ENCODE measurements around the gene ZFHX2. TPM values are rescaled to one million over a fixed set of nuclear protein-coding genes. Genes with fewer than 3 reads are reported as not detected.
"Not testable (repeated sequence)": the region's sequence is repeated elsewhere in the genome, so short reads cannot be mapped to it uniquely, and the experiment has no call there.

Gene ZFHX2
- polyA plus RNA-seq (ENCODE audit: insufficient read length): 3.1 TPM

DNA sequence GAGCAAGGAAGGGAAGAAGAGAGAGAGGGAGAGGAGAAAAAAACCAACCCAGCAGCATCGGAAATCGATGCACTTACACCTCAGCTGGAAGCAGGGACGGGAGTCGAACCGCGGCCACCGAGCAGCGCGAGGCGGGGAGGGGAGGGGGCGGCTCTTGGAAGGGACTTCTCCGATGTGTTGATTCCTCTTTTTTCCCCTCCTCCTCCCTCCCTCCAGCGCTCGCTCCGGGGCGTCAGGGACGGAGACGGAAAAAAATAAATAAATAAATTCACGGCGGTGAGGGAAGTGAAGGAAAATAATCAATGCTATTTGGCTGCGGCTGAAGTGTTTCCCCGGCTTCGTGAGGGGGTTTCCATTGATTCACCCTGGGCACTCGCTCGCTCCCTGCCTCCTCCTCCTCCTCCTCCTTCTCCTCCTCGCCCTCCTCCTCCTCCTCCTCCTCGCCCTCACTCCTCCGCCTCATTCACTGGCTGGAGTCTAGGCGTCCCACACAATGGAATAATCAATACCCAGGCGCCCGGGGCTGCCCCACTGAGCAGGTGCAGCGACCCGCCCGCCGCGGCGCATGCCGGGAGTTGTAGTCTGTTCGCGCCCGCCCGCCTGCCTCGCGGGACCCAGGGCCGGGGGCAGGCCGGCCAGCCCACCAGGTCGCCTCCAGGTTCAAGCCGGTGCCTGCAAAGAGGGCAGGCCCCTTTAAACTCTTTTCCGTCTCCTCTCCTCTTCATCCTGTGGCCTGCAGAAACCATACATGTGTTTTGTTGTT is at the start of gene ZFHX2:
Gene ZFHX2 (minus strand): TSS at position 500 of the 763 bp plus-strand sequence. CDS start 16,440 bp downstream, outside the sequence.
- peak; percentile 63 for DNase-seq

DNA sequence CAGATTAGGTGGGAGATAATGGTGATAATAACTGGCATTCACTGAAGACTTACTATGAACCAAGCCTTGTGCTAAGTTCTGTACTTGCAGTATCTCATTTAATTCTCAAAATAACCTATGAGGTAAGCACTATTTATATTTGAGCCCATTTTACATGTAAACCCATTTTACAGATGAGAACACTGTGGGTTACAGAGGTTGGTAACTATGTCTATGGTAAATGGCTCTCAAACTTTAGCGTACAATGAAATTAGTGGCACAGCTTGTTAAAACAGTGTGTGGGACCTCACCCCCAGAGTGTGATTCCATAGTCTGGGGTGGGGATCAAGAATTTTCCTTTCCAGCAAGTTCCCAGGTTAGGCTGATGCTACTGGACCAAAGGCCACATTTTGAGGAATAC is 49.2 kb upstream of the ZFHX2 start:
- DNase-seq: no peak

DNA sequence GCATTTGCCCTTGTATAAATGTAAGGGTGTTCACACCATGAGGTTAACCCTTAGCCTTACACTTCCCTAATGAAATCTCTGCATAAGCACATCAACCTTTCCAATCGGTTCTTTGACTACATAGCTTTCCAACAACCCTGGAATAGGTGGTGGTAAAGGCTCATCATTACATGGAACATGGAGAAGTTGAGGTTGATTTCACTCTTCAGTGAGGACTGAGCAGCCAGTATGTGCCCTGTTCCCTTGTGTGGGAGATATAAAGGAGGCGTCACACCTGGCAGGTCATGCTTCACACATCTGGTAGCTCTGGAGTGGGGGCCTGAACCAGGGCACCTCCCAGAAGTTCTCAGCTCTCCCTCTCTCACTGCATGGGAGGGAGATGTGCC is 48.8 kb upstream of the ZFHX2 start:
- no peak for DNase-seq

DNA sequence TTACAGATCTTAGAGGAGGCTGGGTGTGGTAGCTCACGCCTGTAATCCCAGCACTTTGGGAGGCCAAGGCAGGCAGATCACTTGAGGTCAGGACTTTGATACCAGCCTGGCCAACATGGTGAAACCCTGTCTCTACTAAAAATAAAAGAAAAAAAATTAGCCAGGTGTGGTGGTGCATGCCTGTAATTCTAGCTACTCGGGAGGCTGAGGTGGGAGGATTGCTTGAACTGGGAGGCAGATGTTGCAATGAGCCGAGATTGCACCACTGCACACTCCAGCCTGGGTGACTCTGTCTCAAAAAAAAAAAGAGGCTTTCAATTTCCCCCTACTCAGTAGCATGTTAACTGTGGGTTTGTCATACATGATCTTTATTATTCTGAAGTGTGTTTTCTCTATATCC is 42.6 kb upstream of the ZFHX2 start:
- DNase-seq: not testable (repeated sequence)

DNA sequence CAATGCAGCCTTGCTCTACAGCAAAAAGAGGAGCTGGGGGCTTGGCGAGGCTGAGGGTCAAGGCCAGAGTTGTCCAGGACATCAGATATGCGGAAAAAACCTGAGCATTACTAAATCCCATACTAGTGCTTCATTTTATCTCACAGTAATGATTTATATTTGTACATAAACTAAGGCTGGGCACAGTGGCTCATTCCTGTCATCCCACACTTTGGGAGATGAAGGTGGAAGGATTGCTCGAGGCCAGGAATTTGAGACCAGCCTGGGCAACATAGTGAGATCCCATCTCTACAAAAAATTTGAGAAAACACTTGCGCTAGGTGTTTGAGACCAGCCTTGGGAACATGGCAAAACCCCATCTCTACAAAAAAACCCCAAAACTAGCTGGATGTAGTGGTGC is 38.6 kb upstream of the ZFHX2 start:
- no peak for DNase-seq

DNA sequence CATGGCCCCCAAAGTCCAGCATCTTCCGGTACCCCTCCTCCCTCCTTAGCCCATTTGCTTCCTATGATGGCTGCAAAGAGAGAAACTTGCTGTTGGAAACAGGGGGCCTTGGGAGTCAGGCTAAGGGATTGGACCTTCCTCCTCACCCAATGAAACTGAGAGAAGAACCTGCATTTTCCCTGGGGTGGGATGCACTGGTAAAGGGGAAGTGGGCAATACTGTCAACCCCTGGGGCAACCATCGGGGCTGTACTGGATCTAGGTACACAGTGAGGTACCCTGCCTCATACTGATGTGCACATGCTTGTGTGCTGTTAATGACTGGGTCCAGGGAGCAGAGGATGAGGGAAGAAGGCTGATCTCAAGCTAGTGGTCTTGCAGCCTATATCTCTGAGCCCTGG is 38.0 kb upstream of the ZFHX2 start:
- DNase-seq: no peak

DNA sequence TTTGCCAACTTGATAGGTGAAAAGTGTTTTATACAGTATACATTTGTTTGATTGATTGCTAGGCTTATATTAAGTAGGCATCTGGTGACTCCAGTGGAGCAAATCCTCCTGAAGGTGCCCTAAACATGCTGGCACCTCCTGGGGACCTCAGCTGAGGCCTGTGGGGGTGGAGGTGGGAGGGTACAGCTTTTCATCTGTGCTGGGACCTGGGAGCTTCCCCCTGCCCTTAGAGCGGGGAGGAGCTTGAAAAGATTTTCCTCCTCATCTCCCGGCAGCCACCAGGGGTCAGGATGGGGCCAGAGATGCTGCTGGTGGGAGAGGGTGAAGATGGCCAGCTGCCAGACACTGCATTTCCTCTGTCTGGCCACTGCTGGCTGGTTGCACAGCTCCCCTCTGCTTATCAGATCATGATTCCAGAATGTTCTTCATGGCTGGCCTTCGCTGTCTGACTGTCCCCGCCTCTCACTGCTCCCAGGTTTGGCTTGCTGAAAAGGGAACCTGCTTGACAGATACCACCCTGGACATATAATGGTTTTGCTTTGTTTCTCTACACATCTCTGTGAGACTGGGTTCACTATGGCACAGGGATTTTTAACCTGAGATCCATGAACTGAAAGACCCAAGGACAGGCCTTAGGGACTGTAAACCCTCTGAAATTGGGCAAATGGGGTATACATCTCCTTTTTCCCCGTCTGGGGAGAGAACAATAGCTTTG is 37.5 kb upstream of the ZFHX2 start:
- DNase-seq: peak; percentile 84

DNA sequence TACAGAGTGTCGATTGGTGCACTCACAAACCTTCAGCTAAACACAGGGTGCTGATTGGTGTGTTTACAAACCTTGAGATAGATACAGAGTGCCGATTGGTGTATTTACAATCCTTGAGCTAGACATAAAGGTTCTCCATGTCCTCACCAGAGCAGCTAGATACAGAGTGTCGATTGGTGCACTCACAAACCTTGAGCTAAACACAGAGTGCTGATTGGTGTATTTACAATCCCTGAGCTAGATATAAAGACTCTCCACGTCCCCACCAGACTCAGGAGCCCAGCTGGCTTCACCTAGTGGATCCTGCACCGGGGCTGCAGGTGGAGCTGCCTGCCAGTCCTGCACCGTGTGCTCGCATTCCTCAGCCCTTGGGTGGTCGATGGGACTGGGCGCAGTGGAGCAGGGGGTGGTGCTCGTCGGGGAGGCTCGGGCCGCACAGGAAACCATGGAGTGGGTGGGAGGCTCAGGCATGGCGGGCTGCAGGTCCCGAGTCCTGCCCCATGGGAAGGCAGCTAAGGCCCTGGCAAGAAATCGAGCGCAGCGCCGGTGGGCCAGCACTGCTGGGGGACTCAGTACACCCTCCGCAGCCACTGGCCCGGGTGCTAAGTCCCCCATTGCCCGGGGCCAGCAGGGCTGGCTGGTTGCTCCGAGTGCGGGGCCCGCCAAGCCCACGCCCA is 33.1 kb upstream of the ZFHX2 start:
- DNase-seq: not testable (repeated sequence)

DNA sequence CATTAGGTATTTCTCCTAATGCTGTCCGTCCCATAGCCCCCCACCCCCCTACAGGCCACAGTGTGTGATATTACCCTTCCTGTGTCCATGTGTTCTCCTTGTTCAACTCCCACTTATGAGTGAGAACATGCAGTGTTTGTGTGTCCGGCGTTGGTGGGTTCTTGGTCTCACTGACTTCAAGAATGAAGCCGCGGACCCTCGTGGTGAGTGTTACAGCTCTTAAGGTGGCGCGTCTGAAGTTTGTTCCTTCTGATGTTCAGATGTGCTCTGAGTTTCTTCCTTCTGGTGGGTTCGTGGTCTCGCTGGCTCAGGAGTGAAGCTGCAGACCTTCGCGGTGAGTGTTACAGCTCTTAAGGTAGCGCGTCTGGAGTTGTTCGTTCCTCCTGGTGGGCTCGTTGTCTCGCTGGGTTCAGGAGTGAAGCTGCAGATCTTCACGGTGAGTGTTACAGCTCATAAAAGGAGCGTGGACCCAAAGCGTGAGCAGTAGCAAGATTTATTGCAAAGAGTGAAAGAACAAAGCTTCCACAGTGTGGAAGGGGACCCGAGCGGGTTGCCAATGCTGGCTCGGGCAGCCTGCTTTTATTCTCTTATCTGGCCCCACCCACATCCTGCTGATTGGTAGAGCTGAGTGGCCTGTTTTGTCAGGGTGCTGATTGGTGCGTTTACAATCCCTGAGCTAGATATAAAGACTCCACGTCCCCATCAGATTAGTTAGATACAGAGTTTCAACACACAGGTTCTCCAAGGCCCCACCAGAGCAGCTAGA is 32.4 kb upstream of the ZFHX2 start:
- not testable (repeated sequence) for DNase-seq

DNA sequence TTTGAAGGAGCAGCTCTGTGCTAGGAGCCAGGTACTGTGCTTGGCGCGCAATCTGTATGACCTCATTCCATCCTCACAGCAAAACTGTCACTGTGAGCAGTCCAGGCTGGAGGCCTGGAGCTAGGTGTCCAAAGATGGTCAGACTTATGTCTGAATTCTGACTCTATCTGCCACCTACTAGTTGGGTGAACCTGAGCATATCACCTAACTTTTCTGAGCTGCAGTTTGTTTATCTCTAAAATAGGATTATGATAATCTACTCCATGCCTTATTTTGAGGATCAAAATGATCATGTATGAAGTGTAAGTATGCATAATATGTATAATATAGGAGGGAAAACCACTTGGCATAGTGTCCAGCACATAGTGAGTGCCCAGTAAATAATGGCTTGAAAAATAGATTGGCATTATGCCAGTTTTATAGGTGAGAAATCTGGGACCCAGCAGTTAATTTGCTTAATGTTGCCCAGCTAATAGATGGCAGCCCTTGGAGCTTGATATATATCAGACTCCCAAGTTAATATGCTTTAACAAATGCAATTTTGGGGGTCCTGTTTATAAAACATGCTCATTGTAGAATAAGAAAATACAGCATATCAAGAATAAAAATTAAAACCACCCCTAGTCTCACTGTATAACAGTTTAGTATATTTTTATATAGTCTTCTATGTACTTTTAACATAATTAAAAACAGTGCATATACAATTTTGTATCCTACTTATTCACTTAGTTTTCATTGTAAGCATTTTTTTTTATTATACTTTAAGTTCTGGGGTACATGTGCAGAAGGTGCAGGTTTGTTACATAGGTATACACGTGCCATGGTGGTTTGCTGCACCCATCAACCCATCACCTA is 31.6 kb upstream of the ZFHX2 start:
- DNase-seq: no peak

DNA sequence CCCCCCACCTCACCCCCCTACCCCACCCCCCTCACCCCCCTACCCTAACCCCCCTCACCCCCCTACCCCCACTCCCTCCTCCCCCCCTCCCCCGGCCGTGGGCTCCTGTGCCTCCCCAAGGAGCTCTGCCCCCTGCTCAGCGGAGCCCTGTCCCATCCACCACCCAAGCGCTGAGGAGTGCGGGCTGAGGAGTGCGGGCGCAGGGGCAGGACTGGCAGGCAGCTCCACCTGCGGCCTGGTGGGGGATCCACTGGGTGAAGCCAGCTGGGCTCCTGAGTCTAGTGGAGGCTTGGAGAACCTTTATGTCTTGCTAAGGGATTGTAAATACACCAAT is 29.4 kb upstream of the ZFHX2 start:
- DNase-seq: no peak

DNA sequence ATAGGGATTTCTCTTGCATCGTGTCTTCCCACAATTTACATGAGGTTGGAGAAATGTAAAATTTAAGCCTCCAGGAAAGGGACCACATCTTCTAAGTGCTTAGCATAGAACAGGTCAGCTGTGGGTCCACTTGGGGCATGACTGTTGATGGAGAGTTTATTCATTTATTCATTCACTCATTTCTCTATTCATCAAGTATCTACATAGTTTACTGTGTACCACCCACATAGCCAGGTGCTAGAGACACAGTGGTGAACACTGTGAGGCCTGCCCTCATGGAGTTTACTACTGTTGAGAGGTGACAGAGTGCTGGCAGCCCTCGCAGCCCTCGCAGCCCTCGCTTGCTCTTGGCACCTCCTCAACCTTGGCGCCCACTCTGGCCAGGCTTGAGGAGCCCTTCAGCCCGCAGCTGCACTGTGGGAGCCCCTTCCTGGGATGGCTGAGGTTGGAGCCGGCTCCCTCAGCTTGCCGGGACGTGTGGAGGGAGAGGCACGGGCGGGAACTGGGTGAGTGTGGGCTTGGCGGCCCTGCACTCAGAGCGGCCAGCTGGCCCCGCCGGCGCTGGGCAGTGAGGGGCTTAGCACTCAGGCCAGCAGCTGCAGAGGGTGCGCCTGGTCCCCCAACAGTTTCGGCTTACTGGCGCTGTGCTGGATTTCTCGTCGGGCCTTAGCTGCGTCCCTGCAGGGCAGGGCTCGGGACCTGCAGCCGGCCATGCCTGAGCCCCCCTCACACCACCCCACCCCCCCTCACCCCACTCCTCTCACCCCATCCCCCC is 28.8 kb upstream of the ZFHX2 start:
- no peak for DNase-seq

DNA sequence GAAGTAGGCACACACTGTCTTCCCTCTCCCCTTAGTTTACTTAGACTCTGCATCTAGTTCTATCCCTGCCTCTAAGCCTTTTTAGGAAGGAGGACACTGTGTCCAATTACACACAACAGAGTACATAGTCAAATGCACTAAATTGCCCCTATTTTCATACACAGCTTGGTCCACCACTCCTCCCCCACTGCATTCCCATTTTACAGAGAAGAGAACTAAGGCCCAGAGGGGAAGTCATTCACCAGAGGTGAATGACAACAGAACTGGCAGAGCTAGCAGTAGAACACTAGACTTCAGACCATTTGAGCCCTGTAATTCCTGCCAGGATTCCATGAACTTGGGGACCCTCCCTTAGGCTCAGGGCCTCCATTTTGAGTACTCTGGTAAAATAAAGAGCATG is 28.2 kb upstream of the ZFHX2 start:
- DNase-seq: no peak

DNA sequence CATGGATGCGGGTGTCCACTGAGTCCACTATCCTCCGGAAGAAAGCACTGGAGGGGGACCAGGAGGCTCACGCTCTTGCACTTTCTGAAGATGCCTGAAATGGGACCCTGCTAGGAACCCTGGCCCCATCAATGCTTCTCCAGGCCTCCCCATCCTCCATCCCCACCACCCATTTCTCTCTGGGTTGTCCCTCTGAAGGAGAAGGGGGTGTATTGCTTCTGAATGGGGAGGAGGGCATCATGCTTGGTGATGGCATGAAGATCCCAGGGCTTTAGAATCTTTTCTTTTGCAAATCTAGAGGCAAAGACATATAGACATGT is 27.7 kb upstream of the ZFHX2 start:
- no peak for DNase-seq

DNA sequence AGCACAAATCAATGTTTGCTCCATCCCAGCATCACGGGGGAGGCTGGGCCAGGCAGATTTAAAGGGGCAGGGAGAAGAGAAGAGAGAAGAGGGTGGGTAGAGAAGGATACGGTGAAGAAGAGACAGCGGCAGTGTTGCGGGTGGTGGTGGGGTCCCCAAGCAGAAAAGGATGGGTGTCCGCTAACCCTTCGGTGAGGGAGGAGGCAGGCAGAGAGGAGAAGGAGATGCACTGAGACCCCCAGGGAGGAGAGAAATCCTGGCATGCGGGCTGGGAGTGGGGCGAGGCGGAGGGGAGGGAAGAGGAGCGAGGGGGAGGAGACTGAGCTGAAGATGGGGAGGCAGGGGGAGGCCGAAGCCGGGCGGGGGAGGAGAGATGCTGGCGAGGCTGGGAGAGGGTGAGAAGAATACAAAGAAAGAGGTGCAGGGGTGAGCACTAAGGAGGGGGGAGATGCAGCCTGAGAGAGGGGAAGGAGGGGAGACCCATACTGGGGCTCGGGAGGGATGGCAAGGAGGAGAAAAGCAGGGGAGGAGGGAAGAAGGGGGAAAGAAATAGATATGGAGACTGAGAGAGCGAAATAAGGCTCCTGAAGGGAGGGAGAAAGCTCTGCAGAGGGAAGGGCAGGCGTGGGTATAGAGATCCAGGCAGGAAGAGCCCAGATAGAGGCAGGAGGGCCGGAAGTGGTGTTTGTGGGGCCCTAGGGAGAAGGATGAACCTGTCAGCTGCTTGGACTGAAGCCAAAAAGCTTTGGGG is 27.2 kb upstream of the ZFHX2 start, which contains the start of gene JPH4:
Gene JPH4 (minus strand): TSS at position 231 of the 751 bp plus-strand sequence. CDS start 1,337 bp downstream, outside the sequence.
- no peak for DNase-seq

DNA sequence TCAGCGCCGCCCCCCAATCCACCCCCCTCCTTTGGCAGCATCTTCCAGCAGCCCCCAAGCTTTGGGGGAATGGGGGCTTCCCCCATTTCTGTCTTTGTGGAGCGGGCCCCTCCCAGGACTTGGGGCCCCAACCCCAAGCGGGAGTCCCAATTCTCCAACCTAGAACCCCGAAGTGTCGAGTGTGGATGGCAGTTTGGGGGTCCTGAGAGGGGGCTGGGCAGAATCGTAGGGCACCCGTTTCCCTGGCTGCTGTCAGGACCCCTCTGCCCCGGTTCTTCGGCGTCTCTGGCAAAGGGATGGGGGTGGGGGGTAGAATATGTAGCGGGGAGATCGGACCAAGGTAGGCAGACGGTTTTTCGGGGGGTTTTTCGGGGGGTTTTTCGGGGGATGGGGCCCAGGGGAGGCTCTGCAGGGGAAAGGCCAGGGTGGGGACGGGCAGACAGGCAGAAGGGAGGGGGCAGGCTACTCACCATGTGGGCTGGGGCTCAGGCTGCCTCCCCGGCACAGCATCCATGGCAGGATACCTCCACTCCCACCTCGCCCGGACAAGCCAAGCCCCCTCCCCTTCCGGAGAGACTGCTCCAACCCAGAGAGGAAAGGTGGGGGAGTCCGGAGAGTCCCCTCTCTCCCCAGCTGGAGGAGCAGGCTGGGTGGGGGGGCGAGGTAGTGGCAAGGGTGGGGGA is 26.3 kb upstream of the ZFHX2 start:
- no peak for DNase-seq

DNA sequence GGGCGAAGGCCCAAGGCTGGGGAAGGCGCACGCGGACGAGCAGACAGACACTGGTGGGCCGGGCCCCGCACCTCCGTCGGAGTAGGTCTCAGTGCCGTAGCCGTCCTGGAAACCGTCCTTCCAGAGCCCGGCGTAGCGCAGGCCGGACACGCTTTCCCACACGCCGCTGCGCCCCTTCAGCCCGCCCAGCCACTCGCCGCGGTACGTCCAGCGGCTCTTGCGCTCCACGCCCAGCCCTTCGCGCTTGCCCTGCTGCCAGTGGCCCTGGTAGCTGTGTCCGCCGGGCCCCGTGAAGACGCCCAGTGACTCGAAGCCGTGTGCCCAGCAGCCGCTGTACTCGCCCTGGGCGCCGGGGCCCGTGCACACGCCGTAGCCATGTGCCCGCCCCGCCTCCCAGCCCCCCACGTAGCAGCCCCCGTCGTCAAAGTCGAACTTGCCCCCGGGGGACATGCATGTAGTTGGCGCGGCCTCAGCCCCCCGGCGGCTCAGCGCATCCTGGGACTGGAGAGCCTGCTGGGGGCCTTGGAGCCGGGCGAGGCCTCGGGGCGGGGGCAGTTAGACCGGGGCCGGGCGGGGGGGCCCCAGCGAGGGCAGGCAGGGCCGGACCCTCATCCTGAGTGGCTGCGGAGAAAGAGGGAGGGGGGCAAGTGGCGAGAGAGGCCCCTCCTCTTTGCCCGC is 25.6 kb upstream of the ZFHX2 start:
- DNase-seq: no peak

DNA sequence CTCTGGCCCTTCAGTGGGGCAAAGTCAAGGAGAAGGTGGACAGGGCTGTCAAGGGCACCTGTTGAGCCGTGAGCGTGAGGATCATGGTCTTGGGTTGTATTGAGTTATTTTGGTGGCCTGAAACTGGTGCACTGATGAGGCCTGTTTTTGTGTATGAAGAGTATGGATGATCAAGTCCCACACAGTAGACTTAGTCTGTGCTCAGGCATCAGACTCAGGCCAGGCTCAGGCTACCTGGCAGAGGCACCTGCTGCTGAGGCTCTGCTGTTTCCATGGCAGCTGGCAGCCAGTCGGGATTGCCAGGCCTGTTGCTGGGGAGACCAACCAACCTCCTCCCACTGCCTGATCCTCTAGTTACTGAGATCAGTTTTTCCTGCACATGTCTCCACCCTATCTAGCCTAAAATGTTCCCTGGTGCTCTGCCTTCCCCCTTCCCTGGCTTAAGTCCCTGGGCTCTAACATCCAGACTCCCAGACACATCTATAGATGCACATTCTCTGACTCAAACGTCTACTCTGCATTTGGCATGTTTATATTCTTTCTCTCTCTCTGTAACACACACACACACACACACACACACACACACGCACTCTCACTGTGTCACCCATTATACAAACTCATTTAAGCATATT is 21.9 kb upstream of the ZFHX2 start:
- DNase-seq: no peak

DNA sequence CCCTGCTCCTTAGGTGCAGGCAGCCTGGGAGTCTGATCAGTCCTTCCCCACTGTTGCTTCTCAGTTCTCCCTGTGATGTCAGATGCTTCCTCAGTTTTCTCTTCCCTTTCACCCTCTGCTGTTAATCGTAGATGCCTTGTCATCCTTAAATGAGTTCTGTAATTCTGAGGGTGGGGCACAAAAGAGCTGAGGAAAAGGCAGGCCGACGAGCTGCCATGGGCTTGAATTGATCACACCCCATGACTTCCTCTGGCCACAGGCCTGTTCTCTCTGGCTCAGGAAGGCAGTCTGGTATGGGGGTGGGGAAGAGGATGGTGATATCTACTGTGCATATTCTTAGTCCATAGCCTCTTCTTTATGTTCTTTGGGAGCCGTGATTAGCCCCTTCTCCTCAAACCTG is 21.3 kb upstream of the ZFHX2 start:
- no peak for DNase-seq
